BJ (cell line): Measurements from ENCODE around the gene ZDHHC11. TPM values are rescaled to one million over a fixed set of nuclear protein-coding genes. Genes with fewer than 3 reads are reported as not detected.
"Not testable (repeated sequence)": the region's sequence is repeated elsewhere in the genome, so short reads cannot be mapped to it uniquely, and the experiment has no call there.

ENCODE experiments used
- CTCF ChIA-PET: fragments of 350-600 bp; formaldehyde crosslinking; extraction: SDS; loops from one replicate; lab custom pipeline; 2021; ENCODE audit warnings: antibody characterized with exemption, inconsistent platforms; lab: Yijun Ruan, JAX
- POLR2A ChIA-PET: fragments of 300-600 bp; sonication (Branson Sonifier 250); formaldehyde crosslinking; extraction: SDS; loops from one replicate; lab custom pipeline; 2021; ENCODE audit warnings: antibody characterized with exemption; lab: Charles Lee
- DNase-seq: peaks from one replicate; pipeline ENCODE4 v3.0.0-alpha.2; 2011; ENCODE audit warnings: low read depth
- H3K27me3 ChIP-seq: 2 replicates; pipeline ENCODE4 v1.6.0; 2011; ENCODE audit warnings: low read length; ENCODE audit not compliant: control insufficient read depth, insufficient read depth
- H3K36me3 ChIP-seq: 2 replicates; pipeline ENCODE4 v1.5.1; 2011; ENCODE audit warnings: low read length; ENCODE audit not compliant: control insufficient read depth, insufficient read depth
- H3K4me3 ChIP-seq: 2 replicates; pipeline ENCODE4 v1.5.1; 2011; ENCODE audit warnings: low read depth, mild to moderate bottlenecking, control low read depth, low read length
- polyA plus RNA-seq: library from polyadenylated mRNA; depleted of rRNA; stranded (reverse); fragments of >200 nt; gene quantifications from 2 replicates; pipeline ENCODE4 v1.2.3, GENCODE V29; 2011
- TF ChIP-seq, protein P1 (sequence below): IDR thresholded peaks from 2 replicates; pipeline ENCODE4 v1.5.1; 2011; ENCODE audit warnings: low read depth, mild to moderate bottlenecking, control low read depth, inconsistent platforms, low read length, moderate library complexity; ENCODE audit not compliant: insufficient read depth

ZDHHC11 gene
- polyA plus RNA-seq, 1 experiment = 0.15 TPM

DNA sequence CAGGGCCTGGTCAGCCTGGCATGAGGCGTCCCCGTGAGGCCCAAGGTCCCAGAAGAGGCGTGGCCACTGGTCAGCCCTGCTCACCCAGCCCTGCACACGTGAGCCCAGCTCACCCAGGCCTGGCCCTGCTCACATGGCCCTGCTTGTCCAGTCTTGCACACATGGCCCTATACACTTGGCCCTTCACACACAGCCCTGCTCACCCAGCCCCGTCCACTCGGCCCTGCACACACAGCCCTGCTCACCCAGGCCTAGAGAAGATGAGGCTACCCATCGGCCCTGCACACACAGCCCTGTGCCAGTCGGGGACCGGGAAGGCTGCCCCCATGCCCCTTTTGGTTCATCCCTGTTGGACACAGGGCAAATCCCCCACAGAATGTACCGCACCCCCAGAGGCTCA is 94.6 kb downstream of the ZDHHC11 start:
- Histone ChIP-seq H3K36me3 (no peaks in the 10 kb centered on the region), H3K4me3 (no peak overlapping the region), H3K27me3 (peaks cover 4% of the 10 kb centered on the region)
- ChIA-PET POLR2A (no interaction called here), CTCF (no interaction called here)
- TF ChIP-seq, protein P1, sequence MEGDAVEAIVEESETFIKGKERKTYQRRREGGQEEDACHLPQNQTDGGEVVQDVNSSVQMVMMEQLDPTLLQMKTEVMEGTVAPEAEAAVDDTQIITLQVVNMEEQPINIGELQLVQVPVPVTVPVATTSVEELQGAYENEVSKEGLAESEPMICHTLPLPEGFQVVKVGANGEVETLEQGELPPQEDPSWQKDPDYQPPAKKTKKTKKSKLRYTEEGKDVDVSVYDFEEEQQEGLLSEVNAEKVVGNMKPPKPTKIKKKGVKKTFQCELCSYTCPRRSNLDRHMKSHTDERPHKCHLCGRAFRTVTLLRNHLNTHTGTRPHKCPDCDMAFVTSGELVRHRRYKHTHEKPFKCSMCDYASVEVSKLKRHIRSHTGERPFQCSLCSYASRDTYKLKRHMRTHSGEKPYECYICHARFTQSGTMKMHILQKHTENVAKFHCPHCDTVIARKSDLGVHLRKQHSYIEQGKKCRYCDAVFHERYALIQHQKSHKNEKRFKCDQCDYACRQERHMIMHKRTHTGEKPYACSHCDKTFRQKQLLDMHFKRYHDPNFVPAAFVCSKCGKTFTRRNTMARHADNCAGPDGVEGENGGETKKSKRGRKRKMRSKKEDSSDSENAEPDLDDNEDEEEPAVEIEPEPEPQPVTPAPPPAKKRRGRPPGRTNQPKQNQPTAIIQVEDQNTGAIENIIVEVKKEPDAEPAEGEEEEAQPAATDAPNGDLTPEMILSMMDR = no peak
- DNase-seq = no peak

DNA sequence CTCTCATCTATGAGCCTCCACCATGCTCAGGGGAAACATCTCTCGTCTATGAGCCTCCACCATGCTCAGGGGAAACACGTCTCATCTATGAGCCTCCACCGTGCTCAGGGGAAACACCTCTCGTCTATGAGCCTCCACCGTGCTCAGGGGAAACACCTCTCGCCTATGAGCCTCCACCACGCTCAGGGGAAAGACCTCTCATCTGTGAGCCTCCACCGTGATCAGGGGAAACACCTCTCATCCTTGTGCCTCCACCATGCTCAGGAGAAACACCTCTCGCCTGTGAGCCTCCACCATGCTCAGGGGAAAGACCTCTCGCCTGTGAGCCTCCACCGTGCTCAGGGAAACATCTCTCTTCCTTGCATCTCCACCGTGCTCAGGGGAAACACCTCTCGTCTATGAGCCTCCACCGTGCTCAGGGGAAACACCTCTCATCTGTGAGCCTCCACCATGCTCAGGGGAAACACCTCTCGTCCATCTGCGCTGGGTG is 96.6 kb downstream of the ZDHHC11 start:
- H3K27me3 ChIP-seq, CTCF ChIA-PET, H3K4me3 ChIP-seq, POLR2A ChIA-PET, H3K36me3 ChIP-seq, DNase-seq: not testable (repeated sequence)

DNA sequence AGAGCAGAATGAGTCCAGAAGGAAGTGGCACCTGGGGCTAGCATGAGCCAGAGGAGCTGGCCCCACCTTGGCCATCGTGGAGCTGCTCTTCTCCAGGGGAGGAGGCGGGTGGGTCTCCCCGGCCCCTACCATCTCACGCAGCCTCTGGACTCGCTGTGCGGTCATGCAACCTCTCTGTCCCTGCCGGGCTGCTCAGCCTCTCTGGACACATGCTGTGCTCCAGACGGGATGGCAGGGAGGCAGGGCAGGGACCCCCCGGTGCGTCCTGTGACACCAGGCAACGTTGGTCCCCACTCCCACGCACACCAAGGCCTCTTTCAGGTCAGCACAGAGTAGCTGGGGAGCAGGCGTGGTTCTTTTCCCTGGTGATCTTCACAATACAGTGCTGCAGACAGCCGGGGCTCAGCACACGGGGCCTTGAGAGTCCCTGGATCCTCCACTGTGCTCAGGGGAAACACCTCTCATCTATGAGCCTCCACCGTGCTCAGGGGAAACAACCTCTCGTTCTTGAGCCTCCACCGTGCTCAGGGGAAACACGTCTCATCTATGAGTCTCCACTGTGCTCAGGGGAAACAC is 97.1 kb downstream of the ZDHHC11 start:
- DNase-seq, H3K27me3 ChIP-seq, H3K36me3 ChIP-seq, CTCF ChIA-PET, H3K4me3 ChIP-seq, POLR2A ChIA-PET: not testable (repeated sequence)

DNA sequence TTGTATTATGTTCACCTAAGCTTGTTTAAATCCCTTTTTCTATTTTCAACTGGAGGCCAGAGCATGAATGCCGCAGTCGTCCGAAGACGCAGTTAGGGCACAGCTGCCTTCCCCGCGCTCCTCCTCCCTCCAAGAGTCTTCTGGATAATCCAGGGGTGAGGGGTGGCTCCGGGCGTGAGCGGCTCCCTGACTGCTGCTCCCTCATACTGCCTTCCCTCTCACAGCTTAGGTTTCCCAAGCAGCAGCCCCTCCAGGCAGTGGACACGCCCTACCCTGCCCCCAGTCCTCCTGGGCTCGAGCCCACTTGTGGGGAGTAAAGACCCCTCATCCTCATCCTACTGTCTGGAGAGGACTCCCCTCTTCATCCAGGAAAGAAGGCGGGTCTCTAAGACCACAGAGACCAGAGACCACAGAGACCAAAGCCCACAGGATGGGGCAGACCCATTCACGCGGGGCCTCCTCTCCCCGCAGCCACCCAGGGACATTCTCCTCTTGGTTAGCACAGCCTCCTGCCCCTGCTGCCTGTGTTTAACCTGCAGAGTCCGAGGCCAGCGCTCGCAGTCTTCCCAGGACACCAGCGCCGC is 98.2 kb downstream of the ZDHHC11 start:
- DNase-seq, POLR2A ChIA-PET, H3K36me3 ChIP-seq, CTCF ChIA-PET, H3K4me3 ChIP-seq, H3K27me3 ChIP-seq: not testable (repeated sequence)

DNA sequence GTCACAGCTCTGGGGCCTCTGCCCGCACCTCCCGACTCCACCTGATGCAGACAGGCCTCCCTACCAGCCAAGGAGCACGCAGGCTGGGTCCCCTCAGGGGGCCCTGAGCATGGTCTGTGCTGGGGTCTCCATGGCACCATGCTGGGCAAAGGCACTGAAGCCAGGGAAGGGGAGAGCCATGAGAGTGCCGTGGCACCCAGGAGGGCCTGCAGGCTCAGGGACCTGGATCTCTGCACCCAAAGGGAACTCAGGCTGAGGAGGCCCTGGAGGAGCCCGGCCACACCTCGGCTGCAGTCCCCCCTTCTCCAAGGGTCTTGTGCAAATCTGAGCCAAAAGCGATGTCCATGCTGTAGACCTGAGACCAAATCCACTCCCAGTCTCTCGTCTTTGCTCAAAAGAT is 98.8 kb downstream of the ZDHHC11 start:
- POLR2A ChIA-PET, H3K36me3 ChIP-seq, H3K27me3 ChIP-seq, H3K4me3 ChIP-seq, CTCF ChIA-PET, DNase-seq: not testable (repeated sequence)

DNA sequence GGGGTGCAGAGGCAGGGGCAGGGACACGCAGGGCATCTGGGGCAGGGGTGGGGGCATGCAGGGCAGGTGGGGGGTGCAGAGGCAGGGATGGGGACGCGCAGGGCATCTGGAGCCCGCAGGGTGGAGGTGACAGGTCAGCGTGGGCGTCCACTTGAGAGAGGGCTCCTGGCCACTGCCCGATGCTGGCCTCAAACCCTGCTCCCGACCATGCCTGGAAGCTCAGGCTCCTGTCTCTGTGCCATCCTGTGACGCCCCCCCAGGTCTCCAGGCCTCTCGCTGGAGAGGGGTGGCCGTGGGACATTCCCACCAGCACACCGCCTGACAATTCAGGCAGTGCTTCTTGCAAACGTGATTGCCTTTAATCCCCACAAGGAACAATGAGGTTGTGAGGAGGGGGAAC is 99.3 kb downstream of the ZDHHC11 start:
- no peaks in the 10 kb centered on the region for H3K27me3 ChIP-seq
- DNase-seq = no peak
- TF ChIP-seq, protein P1 = no peak
- ChIA-PET CTCF (no interaction called here), POLR2A (no interaction called here)
- no peak overlapping the region for H3K4me3 ChIP-seq
- H3K36me3 ChIP-seq = no peaks in the 10 kb centered on the region

DNA sequence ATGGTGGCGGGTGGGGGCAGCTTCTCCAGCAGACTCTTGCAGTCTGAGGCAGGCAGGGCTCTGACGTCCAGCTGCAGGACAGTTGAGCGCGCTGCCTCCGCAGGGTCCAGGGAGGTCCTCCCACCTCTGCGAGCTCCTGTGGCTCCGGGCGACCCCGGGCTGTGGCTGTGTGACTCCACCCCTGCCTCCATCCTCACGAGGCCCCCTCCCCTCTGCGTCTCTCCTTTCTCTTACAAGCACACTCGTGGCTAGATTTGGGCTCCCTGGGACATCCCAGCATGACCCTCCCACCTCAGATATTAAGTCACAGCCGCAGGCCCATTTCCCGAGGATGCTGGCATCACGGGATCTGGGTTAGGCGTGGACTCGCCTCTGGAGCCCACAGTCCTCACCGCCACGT is 100.6 kb downstream of the ZDHHC11 start:
- H3K4me3 ChIP-seq, POLR2A ChIA-PET, DNase-seq, CTCF ChIA-PET, H3K27me3 ChIP-seq, H3K36me3 ChIP-seq: not testable (repeated sequence)

DNA sequence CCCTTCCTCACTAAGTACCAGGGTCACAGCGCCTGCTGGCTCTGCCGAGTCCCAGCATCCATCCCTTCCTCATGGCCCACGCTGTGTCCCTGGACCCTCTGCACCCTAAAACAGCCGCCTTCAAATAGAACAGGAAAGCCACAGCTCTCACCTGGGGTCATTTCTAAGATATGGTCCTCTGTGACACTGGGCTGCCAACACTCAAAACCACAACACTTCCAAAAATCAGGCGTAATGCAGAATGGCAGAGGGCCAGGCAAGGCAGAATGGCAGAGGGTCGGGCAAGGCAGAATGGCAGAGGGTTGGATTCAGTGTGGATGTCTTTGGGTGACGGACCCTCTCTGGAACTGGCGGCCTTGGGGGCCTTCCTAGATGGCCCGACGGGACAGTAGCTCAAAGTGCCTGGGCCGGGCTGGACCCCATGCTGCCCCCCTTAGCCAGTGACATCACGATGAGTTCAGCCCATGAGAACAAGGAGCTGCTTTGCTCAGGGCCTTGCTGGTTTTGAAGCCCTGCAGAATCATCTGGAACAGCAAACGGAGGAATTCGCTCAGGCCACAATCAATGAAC is 101.6 kb downstream of the ZDHHC11 start:
- TF ChIP-seq, protein P1 = no peak
- Histone ChIP-seq H3K27me3 (no peaks in the 10 kb centered on the region), H3K36me3 (no peaks in the 10 kb centered on the region), H3K4me3 (no peak overlapping the region)
- POLR2A ChIA-PET = no interaction called here
- CTCF ChIA-PET = no interaction called here
- DNase-seq = no peak

DNA sequence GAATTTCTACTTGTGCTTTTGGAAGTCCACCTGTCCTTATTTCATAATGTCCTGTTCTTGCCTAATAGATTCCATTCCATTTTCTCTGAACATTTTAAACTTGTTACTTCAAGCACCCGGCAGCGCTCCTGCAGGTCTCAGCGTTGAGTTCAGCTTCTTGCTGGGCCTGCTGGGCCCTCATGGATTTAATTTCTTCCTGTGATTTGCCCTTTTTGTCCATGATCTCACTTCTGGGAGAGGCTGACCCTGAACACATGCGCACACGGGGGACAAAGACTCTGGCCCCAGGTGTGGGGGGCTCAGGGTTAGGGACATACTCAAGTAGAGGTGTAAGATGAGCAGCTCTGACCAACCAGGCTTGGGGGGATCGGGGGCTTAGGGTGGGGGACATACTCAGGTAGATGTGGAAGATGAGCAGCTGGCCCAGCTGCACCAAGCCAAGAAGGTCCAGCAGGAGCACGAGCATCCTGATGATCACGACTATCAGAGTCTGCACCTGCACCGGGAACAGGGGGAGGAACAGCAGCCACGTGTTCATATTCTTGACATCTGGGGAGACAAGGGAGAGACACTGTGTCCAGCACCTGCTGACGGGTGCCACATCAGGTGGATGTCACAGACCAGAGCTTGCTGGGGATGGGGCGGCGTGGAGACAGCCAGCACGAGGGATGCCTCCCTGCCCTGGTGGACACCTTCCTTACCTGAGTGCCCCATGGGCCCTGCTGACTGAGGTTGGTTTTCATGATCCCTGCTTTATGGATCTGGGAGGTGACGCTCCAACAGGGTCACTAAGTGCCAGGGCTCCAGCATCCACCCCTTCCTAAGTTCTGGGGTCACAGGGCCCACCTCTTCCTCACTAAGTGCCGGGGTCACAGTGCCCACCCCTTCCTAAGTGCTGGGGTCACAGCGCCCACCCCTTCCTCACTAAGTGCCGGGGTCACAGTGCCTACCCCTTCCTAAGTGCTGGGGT is 102.5 kb downstream of the ZDHHC11 start:
- CTCF ChIA-PET, POLR2A ChIA-PET, DNase-seq, H3K36me3 ChIP-seq, H3K4me3 ChIP-seq, H3K27me3 ChIP-seq: not testable (repeated sequence)
